ENCODE measurements around the gene TLX3.

DNA sequence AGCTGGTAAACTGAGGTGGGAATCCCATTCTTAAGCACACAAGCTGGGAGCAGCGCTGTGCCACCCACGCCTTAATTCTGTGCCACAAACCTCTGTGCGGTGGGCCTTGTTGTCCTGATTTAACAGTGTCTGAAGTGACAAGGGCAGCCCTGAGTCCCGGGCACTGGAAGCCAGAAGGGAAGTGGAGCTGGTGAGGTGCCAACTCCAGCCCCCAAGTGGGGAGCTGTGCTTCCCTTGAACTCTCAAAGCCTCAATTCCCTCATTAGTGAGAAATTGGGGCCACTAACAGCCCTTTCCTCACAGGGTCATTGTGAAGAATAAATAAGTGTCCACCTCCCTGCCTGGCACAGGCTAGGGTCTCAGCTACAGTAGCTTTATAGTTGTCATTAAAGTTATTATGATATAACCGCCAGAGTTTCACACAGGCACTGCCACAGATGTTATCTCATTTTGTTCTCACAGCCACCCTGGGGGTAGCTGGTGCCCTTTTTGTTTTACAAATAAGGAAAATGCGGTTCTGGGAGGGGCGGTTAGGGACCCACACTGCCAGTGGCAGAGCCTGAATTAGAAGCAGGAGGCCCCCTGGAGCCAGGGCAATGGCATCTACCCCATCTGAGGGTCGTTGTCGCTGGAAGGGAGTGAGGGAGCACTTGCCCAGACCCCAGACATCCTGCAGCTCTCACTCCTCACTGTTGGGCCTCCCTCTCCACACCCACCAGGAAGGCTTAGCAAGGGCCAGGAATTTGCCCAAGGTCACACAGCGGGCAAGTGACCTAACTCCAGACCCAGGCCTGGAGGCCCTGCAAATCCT is 2.1 kb upstream of the TLX3 start:
- TF ChIP-seq POLR2A (IDR thresholded peaks at IDR 0.05) = no peak
- TF ChIP-seq CTCF (IDR thresholded peaks at IDR 0.05) = no peak

Data from lower leg skin (tissue), 3 donors.